Measurements from ENCODE around the gene C17orf114.

GRCh38 chr17:4806777-4807604 is 4.9 kb upstream of the C17orf114 start, which contains the start of gene PLD2:
- TF ChIP-seq CTCF (IDR thresholded peaks at IDR 0.05) = no peak
- TF ChIP-seq POLR2A (IDR thresholded peaks at IDR 0.05) = no peak
